ENCODE measurements around the gene FAM118A.

GRCh38 chr22:45330548-45330947, 20.8 kb downstream of the FAM118A start:
- TF ChIP-seq CTCF (IDR thresholded peaks at IDR 0.05; ENCODE audit: low read depth, low read length) (no peak), EZH2phosphoT487 (IDR thresholded peaks at IDR 0.05; ENCODE audit: low read depth) (no peak)
